HTERT RPE-1 (cell line): ENCODE data around the gene RASSF5.

Experiments
- in situ Hi-C: fragments of 300-500 bp; cut with MboI; formaldehyde crosslinking; loops from 4 replicates; pipeline ENCODE4 v1.14.3; 2020; ENCODE audit warnings: low sequenced_read_pairs

Gene RASSF5

GRCh38 chr1:206583707-206584648 is 76.6 kb downstream of the RASSF5 start:
- in situ Hi-C loops, result no loop called here

DNA sequence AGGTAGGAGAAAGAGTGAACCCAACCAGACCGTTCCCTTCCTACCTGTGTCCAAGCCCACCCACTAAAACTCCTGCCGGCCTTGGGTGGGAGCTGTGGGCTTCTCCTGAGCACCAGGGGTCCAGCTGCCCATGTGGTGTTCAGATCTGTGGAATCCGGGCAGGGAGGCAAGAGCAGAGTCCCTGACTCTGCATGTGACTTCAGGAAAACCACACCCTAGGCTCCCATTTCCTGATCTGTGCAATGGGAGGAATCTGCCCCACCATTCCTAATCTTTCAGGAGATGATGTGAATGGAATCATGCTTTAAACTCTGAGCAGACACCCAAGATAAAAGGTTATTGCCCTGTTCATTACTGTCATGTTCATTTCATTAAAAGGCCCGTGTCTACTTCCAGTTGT is 77.4 kb downstream of the RASSF5 start:
- in situ Hi-C loops, result no loop called here

- in situ Hi-C loops, result no loop called here
Observed at GRCh38 chr1:206586501-206587445, 79.4 kb downstream of the RASSF5 start.

- in situ Hi-C loops, result no loop called here
Observed at GRCh38 chr1:206587904-206588303, 80.6 kb downstream of the RASSF5 start.

DNA sequence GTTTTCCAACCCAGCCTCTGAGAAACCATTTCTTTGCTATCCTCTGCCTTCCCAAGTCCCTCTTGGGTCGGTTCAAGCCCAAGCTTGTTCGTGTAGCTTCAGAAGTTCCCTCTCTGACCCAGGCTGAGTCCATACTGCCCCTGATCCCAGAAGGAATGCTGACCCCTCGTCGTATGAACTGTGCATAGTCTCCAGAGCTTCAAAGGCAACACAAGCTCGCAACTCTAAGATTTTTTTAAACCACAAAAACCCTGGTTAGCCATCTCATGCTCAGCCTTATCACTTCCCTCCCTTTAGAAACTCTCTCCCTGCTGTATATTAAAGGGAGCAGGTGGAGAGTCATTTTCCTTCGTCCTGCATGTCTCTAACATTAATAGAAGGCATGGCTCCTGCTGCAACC is 81.2 kb downstream of the RASSF5 start:
- in situ Hi-C loops, result no loop called here

DNA sequence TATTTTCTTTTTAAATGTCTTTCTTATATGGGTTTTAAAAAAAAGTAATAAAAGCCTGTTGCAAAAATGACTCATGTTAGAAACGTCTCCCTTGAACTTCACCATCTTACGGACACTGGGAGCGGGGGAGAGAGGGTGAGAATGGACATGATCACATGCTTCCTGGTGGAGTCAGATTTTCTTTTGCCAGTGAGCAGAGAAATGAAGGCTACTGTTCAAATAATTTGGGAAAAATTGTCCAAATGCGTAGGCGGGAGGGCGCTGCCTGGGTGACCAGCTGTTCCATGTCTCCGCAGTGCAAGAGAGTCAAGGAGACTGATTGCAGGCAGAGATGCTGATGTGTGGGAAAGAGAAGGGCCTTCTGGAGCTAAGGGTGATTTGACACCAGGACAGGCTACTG is 81.9 kb downstream of the RASSF5 start:
- in situ Hi-C loops, result no loop called here

DNA sequence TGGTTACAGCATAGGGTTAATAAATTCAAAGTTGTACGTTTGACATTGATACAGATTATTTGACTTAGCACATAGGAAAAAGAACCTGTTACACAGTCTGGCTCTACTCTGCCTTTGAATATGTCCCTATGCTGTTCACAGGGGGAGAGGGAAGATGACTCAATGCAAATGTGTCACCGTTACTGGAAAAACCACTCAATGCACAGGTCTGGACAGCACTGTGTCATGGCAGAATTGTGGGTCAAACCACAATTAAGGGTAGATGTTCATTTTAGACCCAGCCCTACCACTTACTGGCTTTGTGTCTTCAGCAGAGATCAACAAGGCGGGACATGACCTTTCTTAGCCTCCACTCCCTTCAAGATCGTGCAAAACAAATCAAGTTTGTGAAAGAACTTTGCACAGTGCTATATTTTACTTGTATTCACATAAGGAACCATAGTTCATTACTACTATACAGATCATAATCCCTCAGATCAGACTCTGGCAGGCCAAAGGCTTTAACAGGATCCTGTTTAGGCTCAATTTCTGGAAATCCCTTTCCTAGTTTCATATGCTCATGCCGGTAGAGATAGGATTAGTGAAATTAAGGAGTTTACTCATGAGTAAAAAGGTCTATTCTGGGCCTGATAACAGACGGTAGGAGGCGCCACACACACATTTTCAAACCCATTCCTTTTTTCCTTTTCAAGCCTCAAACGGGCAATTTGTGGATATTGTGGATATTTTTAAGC is 82.9 kb downstream of the RASSF5 start:
- in situ Hi-C loops, result no loop called here

DNA sequence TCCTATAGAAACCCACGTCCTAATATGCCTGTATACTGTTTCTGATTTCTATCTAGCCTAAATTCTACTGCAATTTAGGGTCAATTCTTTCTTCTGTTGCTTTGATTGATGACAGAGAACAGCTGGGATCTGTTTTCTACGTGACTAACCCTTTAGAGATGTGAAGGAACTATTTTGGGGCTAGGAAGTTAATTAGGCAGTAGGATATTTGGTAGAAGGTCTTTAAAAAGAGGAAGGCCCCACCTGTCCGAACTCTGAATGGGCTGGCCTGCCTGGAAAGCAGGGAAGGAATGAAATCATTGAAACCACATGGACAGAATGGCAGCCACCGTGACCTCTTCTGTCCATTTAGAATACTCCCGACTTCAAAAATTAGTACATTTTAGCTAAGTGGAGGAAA is 83.9 kb downstream of the RASSF5 start:
- in situ Hi-C loops, result no loop called here

GRCh38 chr1:206591696-206592095 is 84.4 kb downstream of the RASSF5 start:
- in situ Hi-C loops, result no loop called here

- in situ Hi-C loops, result no loop called here
Observed at GRCh38 chr1:206593351-206593925, 86.1 kb downstream of the RASSF5 start.

DNA sequence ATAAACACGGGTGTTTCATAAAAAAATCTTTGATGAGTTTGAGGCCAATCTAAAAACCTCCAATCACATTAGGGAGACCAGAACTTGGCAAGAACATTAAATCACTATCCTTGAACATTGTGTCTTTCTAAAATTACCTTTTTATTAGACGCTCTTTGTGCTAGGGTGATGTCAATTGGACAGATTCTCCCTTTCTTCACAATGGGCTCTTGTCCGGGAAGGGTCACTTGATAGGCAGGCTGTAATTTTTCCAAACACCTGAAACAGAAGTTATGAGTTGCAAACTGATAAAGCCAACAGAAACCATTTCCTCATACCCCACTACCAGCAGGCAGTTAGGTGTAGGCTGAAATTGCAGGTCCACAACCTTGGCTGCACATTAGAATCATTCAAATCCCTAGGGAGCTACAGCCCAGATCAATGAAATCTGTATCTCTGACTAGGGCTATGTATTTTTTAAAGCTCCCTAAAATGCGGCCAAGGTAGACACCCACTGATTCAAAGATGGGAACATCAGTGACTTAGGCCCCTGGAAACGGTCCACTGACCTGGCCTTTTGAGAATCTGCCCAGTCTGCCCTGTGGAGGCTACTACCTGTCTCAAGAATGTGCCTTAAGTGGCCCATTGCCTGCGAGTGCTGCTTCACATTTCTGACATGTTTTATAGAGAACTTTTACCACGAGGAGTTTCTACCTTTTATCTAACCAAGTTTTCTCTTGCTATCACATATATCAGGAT is 88.4 kb downstream of the RASSF5 start:
- in situ Hi-C loops, result no loop called here

DNA sequence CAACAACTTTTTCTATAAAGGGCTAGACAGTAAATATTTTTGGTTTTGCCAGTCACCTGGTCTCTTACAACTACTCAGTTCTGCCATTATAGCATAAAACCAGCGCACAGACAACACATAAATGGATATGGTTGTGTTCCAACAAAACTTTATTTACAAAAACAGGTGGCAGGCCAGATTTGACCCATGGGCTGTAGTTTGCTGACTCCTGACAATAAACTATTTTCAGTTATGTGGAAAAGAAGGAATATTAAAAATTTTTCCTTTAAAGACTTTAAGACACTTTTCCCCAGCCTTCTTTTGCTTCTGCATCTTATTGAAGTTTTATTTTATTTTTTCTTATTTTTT is 89.0 kb downstream of the RASSF5 start:
- in situ Hi-C loops, result no loop called here

GRCh38 chr1:206600527-206600926 is 93.2 kb downstream of the RASSF5 start:
- in situ Hi-C loops, result no loop called here

DNA sequence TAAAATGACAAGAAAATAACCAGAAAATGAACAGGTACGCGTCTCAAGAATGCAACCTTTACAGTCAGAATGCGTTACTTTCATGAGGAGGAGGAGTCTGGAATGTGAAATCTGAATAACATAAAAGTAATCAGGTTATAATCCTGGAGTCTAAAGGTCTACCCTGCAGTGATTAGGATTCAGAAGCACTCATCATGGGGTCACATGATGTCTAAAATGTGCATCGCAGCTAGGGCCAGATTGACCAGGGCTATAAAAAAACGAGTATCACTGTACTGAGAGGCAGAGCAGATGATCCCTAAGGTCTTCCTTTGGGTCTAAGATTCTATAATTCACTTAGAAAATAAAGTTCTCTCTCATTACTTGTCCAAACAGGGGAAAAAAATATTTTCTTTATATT is 97.5 kb downstream of the RASSF5 start:
- in situ Hi-C loops, result no loop called here

- in situ Hi-C loops, result no loop called here
Observed at GRCh38 chr1:206606867-206607266, 99.5 kb downstream of the RASSF5 start.

DNA sequence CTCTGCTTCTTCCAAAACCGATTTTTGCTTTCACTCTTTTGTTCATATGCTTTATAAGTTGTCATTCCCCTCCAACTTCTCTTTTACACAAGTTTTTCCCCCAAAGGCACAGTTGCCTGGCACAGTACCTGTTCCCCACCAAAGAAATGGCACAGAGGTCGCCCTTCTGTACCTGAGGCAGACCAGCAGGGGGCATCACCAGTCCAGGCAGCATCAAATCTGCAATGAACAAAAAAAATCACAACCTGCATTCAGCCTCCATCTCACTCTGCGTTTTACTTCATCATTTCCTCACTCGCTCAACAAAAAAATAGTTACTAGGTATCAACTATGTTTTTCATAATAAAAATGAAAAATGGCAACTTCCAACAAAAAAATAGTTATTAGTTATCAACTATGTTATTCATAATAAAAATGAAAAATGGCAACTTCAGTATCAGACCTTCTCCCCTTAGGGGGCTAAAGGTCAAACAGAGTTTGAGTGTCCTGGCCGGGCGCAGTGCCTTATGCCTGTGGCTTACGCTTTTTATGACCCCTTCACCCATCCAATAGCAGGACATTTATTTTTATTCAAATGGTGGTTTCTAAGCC is 100.9 kb downstream of the RASSF5 start:
- in situ Hi-C loops, result no loop called here

DNA sequence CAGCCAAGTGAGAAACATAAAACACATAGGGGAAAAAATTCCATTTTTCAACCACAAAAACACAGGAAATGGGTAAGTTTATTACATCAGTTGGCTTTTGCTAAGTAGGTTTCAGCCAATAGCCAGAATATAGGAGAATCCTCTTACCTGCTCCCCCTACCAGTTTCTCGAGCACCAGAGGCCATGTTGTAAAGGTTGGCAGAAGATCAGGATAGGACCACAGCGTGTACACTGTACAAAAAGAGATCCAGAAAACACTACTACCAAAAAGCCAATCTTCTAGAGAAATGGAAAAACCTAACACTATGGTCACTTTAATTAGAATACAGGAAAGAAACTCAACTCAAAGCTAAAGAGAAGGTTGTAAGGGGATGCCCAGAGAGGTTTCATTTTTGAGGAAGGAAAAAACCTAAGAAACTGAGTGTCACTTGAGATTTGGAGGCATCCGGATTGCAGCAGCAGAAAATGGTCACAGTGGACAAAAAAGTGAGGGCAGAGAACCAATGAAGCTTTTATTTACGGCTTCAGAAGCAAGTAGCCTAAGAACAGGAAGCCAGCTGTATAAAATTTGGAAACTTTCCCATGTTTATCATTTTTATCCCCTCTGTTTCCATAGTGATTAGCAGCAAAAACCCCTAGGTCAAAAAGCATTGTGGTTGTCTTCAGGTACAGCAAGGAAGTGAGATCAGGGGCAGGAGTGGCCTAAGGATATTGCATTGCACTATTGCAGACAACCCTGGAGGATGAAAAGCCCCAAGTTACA is 102.1 kb downstream of the RASSF5 start:
- in situ Hi-C loops, result no loop called here

DNA sequence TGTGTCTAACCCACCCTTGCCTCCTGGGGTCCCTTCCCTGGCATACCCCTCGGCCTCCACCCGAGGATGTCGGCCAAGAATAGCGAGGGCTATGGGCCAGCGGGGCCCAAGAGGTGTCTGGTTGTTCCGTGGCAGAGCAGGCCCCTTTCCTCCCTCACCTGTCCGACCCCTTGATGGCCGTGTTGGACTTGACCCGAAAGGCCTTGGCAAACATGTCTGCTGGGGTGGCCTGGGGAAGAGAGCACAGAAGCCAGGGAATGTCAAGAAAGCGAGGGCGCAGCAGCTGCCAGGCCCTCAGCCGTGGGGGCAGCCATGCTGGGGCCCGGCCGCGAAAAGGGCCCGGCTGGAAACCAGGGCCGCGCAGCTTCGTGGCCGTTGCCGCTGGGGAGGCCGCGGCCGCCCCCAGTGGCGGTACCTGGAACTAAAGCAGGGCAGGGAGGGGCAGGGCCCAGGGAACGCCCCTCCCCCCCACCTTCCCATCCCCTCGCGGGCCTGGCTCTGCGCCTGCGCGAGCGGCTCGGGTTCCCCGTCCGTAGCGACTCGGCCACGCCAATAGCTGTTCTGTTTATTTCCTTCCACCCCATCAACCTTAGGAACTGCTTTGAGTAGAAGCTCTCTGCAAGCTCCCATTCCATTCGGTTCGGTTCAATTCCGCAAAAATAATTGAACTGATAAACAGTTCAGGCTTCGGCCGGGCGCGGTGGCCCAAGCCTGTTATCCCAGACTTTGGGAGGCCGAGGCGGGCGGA is 105.0 kb downstream of the RASSF5 start, which contains the start of gene EIF2D:
EIF2D (minus strand) TSS at position 337 of the 748 bp plus-strand sequence; CDS start at position 214, 123 bp downstream.
- in situ Hi-C loops, result no loop called here
